Gastroesophageal sphincter (tissue), 3 donors: Measurements from ENCODE around the gene LRRC8B.

ENCODE experiments used
- CTCF ChIP-seq, 4 experiments: fragments of 200-600 bp in 2 of 4; fragments of 450-650 bp in 2 of 4; sonication (generic) in 1 of 4; IDR thresholded peaks; one replicate each; pipeline ENCODE4 v1.5.1; 2017 to 2019; ENCODE audit warnings: antibody characterized with exemption in 4 of 4, mild to moderate bottlenecking in 2 of 4, moderate library complexity in 2 of 4
- POLR2A ChIP-seq, 2 donors: fragments of 450-650 bp; IDR thresholded peaks; one replicate each; pipeline ENCODE4 v1.6.1; 2017; ENCODE audit warnings: antibody characterized with exemption in 2 of 2, mild to moderate bottlenecking in 2 of 2, moderate library complexity in 1 of 2
- POLR2AphosphoS5 ChIP-seq: sonication (generic); formaldehyde crosslinking; IDR thresholded peaks from one replicate; pipeline ENCODE4 v1.6.1; 2017; ENCODE audit warnings: antibody characterized with exemption

GRCh38 chr1:89578151-89578550 is 53.5 kb downstream of the LRRC8B start:
- no peak for TF ChIP-seq CTCF (IDR thresholded peaks at IDR 0.05)
- no peak for TF ChIP-seq POLR2A (IDR thresholded peaks at IDR 0.05)
- TF ChIP-seq POLR2AphosphoS5 = no peak
